ENCODE results near the gene RAB26.

The RAB26 gene

DNA sequence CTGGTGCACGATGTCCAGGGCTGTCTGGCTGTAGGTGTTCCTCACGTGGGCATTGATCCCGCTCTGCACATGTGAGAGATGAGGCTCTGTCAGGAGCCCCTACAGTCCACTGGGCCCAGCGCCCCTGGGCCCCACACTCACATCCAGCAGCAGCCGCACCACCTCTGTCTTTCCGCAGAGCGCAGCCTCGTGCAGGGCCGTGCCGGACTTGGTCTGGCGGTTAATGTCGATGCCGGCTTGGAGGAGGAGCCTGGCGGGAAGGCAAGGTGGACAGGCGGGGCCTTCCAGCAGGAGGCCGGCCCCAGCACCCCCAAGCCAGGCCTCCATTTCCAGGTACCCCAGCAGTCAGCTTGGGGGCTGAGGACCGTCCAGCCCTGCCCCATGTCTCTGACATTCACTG lies 38.8 kb downstream of the RAB26 start:
- no peak overlapping the region for H3K18ac ChIP-seq (ENCODE audit: low read length)

GRCh38 chr16:2188395-2188794 lies 40.0 kb downstream of the RAB26 start:
- H3K9ac ChIP-seq (ENCODE audit: low read length) = no peak overlapping the region
- no peaks in the 10 kb centered on the region for H3K27me3 ChIP-seq (ENCODE audit: insufficient read depth, low read length)
- H3K4me2 ChIP-seq (ENCODE audit: low read length) = no peak overlapping the region
- no peak overlapping the region for H3K14ac ChIP-seq (ENCODE audit: low read length)
- H3K79me1 ChIP-seq (ENCODE audit: low read length) = no peaks in the 10 kb centered on the region
- DNase-seq = no peak
- no peak overlapping the region for H4K12ac ChIP-seq (ENCODE audit: low read depth, low read length)
- no CpG with 5 or more reads among the region's 8 CpGs for WGBS (ENCODE audit: extremely low coverage, insufficient coverage, insufficient read length)
- no peak overlapping the region for H4K8ac ChIP-seq (ENCODE audit: low read depth, low read length)
- no peak overlapping the region for H3K18ac ChIP-seq (ENCODE audit: low read length)
- H3K27ac ChIP-seq (ENCODE audit: low read depth, low read length) = no peak overlapping the region
- H3K36me3 ChIP-seq (ENCODE audit: control insufficient read depth in 1 of 2, insufficient read depth in 2 of 2, low read length in 2 of 2) = no peaks in the 10 kb centered on the region
- H2BK12ac ChIP-seq (ENCODE audit: low read length) = no peak overlapping the region
- H2BK120ac ChIP-seq (ENCODE audit: insufficient read depth, low read length, poor library complexity) = no peak overlapping the region
- H3K9me3 ChIP-seq (ENCODE audit: insufficient read depth, low read depth, low read length) = peaks cover 2% of the 10 kb centered on the region
- H2BK5ac ChIP-seq (ENCODE audit: low read depth, low read length, poor library complexity) = no peak overlapping the region
- H2AK5ac ChIP-seq (ENCODE audit: low read length) = no peak overlapping the region
- H3K79me2 ChIP-seq (ENCODE audit: control insufficient read depth, insufficient read depth, low read length, poor library complexity) = no peaks in the 10 kb centered on the region
- H4K91ac ChIP-seq (ENCODE audit: low read depth, low read length) = no peak overlapping the region
- H3K23ac ChIP-seq (ENCODE audit: low read length) = no peak overlapping the region
- H3K4me3 ChIP-seq (ENCODE audit: low read depth, low read length) = no peak overlapping the region
- no peak overlapping the region for H2AFZ ChIP-seq (ENCODE audit: insufficient read depth, low read length, poor library complexity)
- H3K4ac ChIP-seq (ENCODE audit: low read depth, low read length) = no peak overlapping the region
- no peaks in the 10 kb centered on the region for H3K4me1 ChIP-seq (ENCODE audit: control insufficient read depth in 1 of 2, insufficient read depth in 2 of 2, low read length in 2 of 2)

More for the DNA sequence above, 38.8 kb downstream of the RAB26 start:
- H4K91ac ChIP-seq (ENCODE audit: low read depth, low read length) = no peak overlapping the region
- H2BK5ac ChIP-seq (ENCODE audit: low read depth, low read length, poor library complexity) = no peak overlapping the region
- no peak overlapping the region for H3K4me3 ChIP-seq (ENCODE audit: low read depth, low read length)
- H3K23ac ChIP-seq (ENCODE audit: low read length) = no peak overlapping the region
- H3K27me3 ChIP-seq (ENCODE audit: insufficient read depth, low read length) = no peaks in the 10 kb centered on the region
- H3K9me3 ChIP-seq (ENCODE audit: insufficient read depth, low read depth, low read length) = peaks cover 2% of the 10 kb centered on the region
- H3K14ac ChIP-seq (ENCODE audit: low read length) = no peak overlapping the region
- no peak overlapping the region for H2BK120ac ChIP-seq (ENCODE audit: insufficient read depth, low read length, poor library complexity)
- H3K36me3 ChIP-seq (ENCODE audit: control insufficient read depth in 1 of 2, insufficient read depth in 2 of 2, low read length in 2 of 2) = no peaks in the 10 kb centered on the region
- H3K9ac ChIP-seq (ENCODE audit: low read length) = no peak overlapping the region
- no peak overlapping the region for H2AK5ac ChIP-seq (ENCODE audit: low read length)
- no peak overlapping the region for H2AFZ ChIP-seq (ENCODE audit: insufficient read depth, low read length, poor library complexity)
- no peak for DNase-seq
- no peak overlapping the region for H3K4ac ChIP-seq (ENCODE audit: low read depth, low read length)
- no peaks in the 10 kb centered on the region for H3K79me2 ChIP-seq (ENCODE audit: control insufficient read depth, insufficient read depth, low read length, poor library complexity)
- no CpG with 5 or more reads among the region's 17 CpGs for WGBS (ENCODE audit: extremely low coverage, insufficient coverage, insufficient read length)
- no peak overlapping the region for H4K12ac ChIP-seq (ENCODE audit: low read depth, low read length)
- H3K27ac ChIP-seq (ENCODE audit: low read depth, low read length) = no peak overlapping the region
- H3K4me1 ChIP-seq (ENCODE audit: control insufficient read depth in 1 of 2, insufficient read depth in 2 of 2, low read length in 2 of 2) = no peaks in the 10 kb centered on the region
- H3K4me2 ChIP-seq (ENCODE audit: low read length) = no peak overlapping the region
- H2BK12ac ChIP-seq (ENCODE audit: low read length) = no peak overlapping the region
- no peak overlapping the region for H4K8ac ChIP-seq (ENCODE audit: low read depth, low read length)
- no peaks in the 10 kb centered on the region for H3K79me1 ChIP-seq (ENCODE audit: low read length)

- Histone ChIP-seq H3K9me3 (ENCODE audit: insufficient read depth, low read depth, low read length) (peaks cover 2% of the 10 kb centered on the region), H3K4ac (ENCODE audit: low read depth, low read length) (no peak overlapping the region), H2AFZ (ENCODE audit: insufficient read depth, low read length, poor library complexity) (no peak overlapping the region), H4K8ac (ENCODE audit: low read depth, low read length) (no peak overlapping the region), H2BK5ac (ENCODE audit: low read depth, low read length, poor library complexity) (no peak overlapping the region), H2AK5ac (ENCODE audit: low read length) (no peak overlapping the region), H3K4me1 (ENCODE audit: control insufficient read depth in 1 of 2, insufficient read depth in 2 of 2, low read length in 2 of 2) (no peaks in the 10 kb centered on the region), H3K79me1 (ENCODE audit: low read length) (no peaks in the 10 kb centered on the region), H3K27ac (ENCODE audit: low read depth, low read length) (no peak overlapping the region), H3K23ac (ENCODE audit: low read length) (no peak overlapping the region), H3K14ac (ENCODE audit: low read length) (no peak overlapping the region), H3K27me3 (ENCODE audit: insufficient read depth, low read length) (no peaks in the 10 kb centered on the region), H4K12ac (ENCODE audit: low read depth, low read length) (no peak overlapping the region), H3K4me3 (ENCODE audit: low read depth, low read length) (no peak overlapping the region), H2BK12ac (ENCODE audit: low read length) (no peak overlapping the region), H3K9ac (ENCODE audit: low read length) (no peak overlapping the region), H2BK120ac (ENCODE audit: insufficient read depth, low read length, poor library complexity) (no peak overlapping the region), H3K79me2 (ENCODE audit: control insufficient read depth, insufficient read depth, low read length, poor library complexity) (no peaks in the 10 kb centered on the region), H4K91ac (ENCODE audit: low read depth, low read length) (no peak overlapping the region), H3K36me3 (ENCODE audit: control insufficient read depth in 1 of 2, insufficient read depth in 2 of 2, low read length in 2 of 2) (no peaks in the 10 kb centered on the region), H3K18ac (ENCODE audit: low read length) (no peak overlapping the region), H3K4me2 (ENCODE audit: low read length) (no peak overlapping the region)
- WGBS (ENCODE audit: extremely low coverage, insufficient coverage, insufficient read length) = no CpG with 5 or more reads among the region's 25 CpGs
- DNase-seq = no peak
Observed at GRCh38 chr16:2189252-2189893, 40.9 kb downstream of the RAB26 start.

DNA sequence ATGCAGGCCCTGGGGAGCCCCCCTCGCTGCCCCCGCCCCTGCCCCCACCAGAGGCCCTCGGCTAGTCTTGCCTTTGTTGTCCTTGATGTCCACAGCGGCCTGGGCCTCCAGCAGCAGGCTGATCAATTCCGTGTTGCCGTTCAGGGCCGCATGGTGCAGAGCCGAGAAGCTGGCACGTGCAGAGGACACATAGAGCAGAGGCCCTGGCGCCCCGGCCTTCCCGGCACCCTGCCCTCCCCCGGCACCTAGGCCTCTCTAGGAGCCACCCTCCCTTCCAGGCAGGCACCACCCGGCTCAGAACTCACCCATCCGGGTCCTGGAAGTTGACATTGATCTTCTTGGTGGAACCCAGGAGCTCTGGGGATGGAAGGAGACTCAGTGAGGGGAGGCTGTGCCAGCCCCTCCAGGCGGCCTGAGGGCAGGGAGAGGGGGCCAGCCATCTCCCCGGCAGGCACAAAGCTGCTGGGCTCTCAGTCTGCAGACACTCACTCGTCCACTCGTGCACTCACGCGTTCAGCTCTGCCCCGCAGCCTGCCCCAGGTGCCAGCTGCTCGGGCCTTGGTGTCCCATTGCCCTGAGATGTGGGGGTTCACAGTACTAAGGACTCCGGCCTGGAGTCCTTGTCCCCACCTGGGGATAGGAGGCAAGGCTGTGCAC lies 41.7 kb downstream of the RAB26 start:
- Histone ChIP-seq H3K23ac (ENCODE audit: low read length) (no peak overlapping the region), H3K9me3 (ENCODE audit: insufficient read depth, low read depth, low read length) (peaks cover 2% of the 10 kb centered on the region), H3K4ac (ENCODE audit: low read depth, low read length) (no peak overlapping the region), H2BK5ac (ENCODE audit: low read depth, low read length, poor library complexity) (no peak overlapping the region), H2AK5ac (ENCODE audit: low read length) (no peak overlapping the region), H2BK120ac (ENCODE audit: insufficient read depth, low read length, poor library complexity) (no peak overlapping the region), H3K27ac (ENCODE audit: low read depth, low read length) (no peak overlapping the region), H2BK12ac (ENCODE audit: low read length) (no peak overlapping the region), H3K36me3 (ENCODE audit: control insufficient read depth in 1 of 2, insufficient read depth in 2 of 2, low read length in 2 of 2) (no peaks in the 10 kb centered on the region), H4K8ac (ENCODE audit: low read depth, low read length) (no peak overlapping the region), H4K12ac (ENCODE audit: low read depth, low read length) (no peak overlapping the region), H3K27me3 (ENCODE audit: insufficient read depth, low read length) (peaks cover 2% of the 10 kb centered on the region), H3K18ac (ENCODE audit: low read length) (no peak overlapping the region), H4K91ac (ENCODE audit: low read depth, low read length) (no peak overlapping the region), H3K4me3 (ENCODE audit: low read depth, low read length) (no peak overlapping the region), H3K79me2 (ENCODE audit: control insufficient read depth, insufficient read depth, low read length, poor library complexity) (no peaks in the 10 kb centered on the region), H3K4me2 (ENCODE audit: low read length) (no peak overlapping the region), H3K79me1 (ENCODE audit: low read length) (no peaks in the 10 kb centered on the region), H3K14ac (ENCODE audit: low read length) (no peak overlapping the region), H3K9ac (ENCODE audit: low read length) (no peak overlapping the region), H2AFZ (ENCODE audit: insufficient read depth, low read length, poor library complexity) (no peak overlapping the region), H3K4me1 (ENCODE audit: control insufficient read depth in 1 of 2, insufficient read depth in 2 of 2, low read length in 2 of 2) (no peaks in the 10 kb centered on the region)
- no peak for DNase-seq
- no CpG with 5 or more reads among the region's 24 CpGs for WGBS (ENCODE audit: extremely low coverage, insufficient coverage, insufficient read length)

Measured in trophoblast cell (in vitro differentiated cells and primary cell).